ENCODE data around the gene RAD21L1. TPM values are rescaled to one million over a fixed set of nuclear protein-coding genes. Genes with fewer than 3 reads are reported as not detected.

RAD21L1 gene
- total RNA-seq, 2 donors from 2014 or later: 1.4 TPM; not detected in 1

DNA sequence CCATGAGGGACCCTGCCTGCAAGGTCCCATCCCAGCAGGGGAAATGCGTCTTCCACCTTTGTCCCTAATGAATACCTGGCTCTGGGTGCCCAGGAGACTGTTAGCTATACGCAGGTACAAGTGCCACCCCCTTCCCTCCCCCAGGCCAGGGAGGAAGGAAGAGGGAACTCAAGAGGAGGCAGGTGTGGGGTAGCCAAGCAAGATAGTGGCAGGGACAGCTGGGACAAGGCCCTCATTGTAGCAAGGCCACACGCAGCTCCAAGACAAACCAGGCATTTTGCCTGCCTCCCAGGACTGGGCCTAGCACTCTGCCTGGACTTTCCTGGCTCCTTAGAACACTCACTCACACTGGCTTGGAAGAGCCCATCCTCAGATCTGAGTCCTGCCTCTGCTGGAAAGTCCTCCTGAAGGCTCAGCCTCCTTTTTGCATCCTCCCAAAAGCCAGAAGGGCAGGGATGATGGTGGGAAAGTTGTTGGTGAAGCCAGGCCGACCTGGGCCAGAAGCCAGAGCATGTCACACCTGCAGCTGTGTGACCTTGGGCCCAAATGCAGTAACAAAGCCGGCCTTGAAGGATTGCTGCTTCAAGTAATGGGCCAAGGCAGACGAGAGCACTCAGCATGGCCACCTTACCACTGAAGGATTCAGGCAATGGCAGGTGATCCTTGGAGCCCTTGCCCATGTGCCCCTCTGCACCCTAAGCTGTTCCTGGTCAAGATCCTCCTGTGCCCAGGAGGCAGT, 68.0 kb downstream of the RAD21L1 start:
- 75 to 87% methylated on average over 3 to 6 of the region's 6 CpGs for WGBS, 2 experiments (ENCODE audit: insufficient coverage in 1 of 2, insufficient read length in 1 of 2)
- H3K4me3 Mint-ChIP-seq: no peak overlapping the region
- no peak for DNase-seq

DNA sequence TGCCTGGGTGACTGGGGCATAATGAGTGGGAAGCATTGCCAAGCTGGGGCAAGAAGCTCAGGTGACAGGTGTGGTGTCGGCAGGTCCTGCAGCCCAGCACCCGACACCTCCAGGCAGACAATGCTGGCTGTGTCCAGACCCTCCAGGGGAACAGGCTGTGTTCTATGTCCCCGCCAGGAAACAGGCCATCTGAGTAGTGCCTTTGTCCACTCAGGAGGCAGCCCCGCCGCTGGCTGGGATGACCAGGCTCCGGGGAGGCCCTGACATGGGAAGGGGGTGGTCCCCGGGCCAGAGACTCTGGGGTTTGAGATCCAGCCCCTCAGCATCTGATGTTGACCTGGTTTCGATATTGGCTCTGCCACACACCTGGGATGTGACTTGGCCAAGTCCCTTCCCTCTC, 68.7 kb downstream of the RAD21L1 start:
- DNase-seq: no peak

More for the DNA sequence above, 68.0 kb downstream of the RAD21L1 start:
- Histone ChIP-seq H3K27ac (ENCODE audit: low read depth, low read length) (no peak overlapping the region), H3K4me3 (ENCODE audit: low read length) (no peak overlapping the region), H3K36me3 (ENCODE audit: control insufficient read depth, insufficient read depth, low read length) (no peaks in the 10 kb centered on the region), H3K27me3 (ENCODE audit: control insufficient read depth, insufficient read depth, low read length, poor library complexity, severe bottlenecking) (no peaks in the 10 kb centered on the region), H3K9me3 (ENCODE audit: control insufficient read depth, low read length) (no peaks in the 10 kb centered on the region), H3K4me1 (ENCODE audit: control insufficient read depth, insufficient read depth, low read length) (no peaks in the 10 kb centered on the region), H3K9ac (ENCODE audit: extremely low read depth, low read length, poor library complexity, severe bottlenecking) (no peak overlapping the region)
- Mint-ChIP-seq H3K27ac (no peak overlapping the region), H3K4me1 (peaks cover 3% of the 10 kb centered on the region), H3K36me3 (ENCODE audit: low read depth) (peaks cover 2% of the 10 kb centered on the region), H3K27me3 (ENCODE audit: insufficient read depth) (no peaks in the 10 kb centered on the region), H3K9me3 (no peaks in the 10 kb centered on the region)
- TF ChIP-seq, protein P1, sequence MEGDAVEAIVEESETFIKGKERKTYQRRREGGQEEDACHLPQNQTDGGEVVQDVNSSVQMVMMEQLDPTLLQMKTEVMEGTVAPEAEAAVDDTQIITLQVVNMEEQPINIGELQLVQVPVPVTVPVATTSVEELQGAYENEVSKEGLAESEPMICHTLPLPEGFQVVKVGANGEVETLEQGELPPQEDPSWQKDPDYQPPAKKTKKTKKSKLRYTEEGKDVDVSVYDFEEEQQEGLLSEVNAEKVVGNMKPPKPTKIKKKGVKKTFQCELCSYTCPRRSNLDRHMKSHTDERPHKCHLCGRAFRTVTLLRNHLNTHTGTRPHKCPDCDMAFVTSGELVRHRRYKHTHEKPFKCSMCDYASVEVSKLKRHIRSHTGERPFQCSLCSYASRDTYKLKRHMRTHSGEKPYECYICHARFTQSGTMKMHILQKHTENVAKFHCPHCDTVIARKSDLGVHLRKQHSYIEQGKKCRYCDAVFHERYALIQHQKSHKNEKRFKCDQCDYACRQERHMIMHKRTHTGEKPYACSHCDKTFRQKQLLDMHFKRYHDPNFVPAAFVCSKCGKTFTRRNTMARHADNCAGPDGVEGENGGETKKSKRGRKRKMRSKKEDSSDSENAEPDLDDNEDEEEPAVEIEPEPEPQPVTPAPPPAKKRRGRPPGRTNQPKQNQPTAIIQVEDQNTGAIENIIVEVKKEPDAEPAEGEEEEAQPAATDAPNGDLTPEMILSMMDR (conservative IDR thresholded peaks at IDR 0.05): no peak

DNA sequence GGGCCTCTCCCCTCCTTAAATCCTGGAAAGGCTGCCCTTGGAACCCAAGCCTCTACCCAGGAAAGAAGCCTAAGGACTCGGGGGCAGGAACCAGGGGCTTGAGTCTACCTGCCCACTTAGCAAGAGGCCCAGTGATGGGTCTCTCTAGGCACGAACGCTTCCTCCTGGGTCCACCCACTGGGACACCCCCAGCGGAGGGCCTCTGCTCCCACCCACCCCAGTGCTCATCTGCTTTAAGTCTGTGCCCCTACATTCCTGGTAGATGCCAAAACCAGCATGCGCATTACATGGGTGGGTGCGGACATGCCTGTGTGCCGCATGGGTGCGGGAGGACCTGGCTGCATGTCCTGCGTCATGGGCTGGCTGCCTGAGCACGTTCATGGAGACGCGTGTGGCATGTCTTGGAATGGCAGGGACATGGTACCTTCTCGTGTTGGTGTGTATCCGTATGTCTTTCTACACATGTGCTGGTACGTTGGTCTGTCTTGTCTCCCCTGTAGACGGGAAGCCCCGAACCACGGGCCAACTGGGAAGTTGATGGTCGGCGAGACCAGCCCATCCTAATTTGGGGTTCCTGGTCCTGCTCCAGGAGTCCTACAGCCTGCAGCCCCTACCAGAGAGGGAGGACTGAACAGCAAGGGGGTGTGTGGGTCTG, 69.6 kb downstream of the RAD21L1 start:
- WGBS, 2 experiments (ENCODE audit: insufficient coverage in 1 of 2, insufficient read length in 1 of 2): 94 to 95% methylated on average over 12 to 20 of the region's 20 CpGs
- Mint-ChIP-seq H3K27me3 (ENCODE audit: insufficient read depth) (no peaks in the 10 kb centered on the region), H3K36me3 (ENCODE audit: low read depth) (peaks cover 5% of the 10 kb centered on the region)

More for the DNA sequence above, 68.7 kb downstream of the RAD21L1 start:
- Mint-ChIP-seq H3K36me3 (ENCODE audit: low read depth) (peaks cover 5% of the 10 kb centered on the region), H3K4me1 (peaks cover 3% of the 10 kb centered on the region), H3K27me3 (ENCODE audit: insufficient read depth) (no peaks in the 10 kb centered on the region), H3K9me3 (no peaks in the 10 kb centered on the region), H3K4me3 (no peak overlapping the region), H3K27ac (peak overlapping the region; percentile 30)
- WGBS, 2 experiments (ENCODE audit: insufficient coverage in 1 of 2, insufficient read length in 1 of 2): 91 to 93% methylated on average over 8 of the region's 8 CpGs
- H3K27me3 ChIP-seq (ENCODE audit: control insufficient read depth, insufficient read depth, low read length, poor library complexity, severe bottlenecking): no peaks in the 10 kb centered on the region
- H3K27ac ChIP-seq (ENCODE audit: low read depth, low read length): no peak overlapping the region
- no peaks in the 10 kb centered on the region for H3K4me1 ChIP-seq (ENCODE audit: control insufficient read depth, insufficient read depth, low read length)
- no peak overlapping the region for H3K4me3 ChIP-seq (ENCODE audit: low read length)
- H3K9ac ChIP-seq (ENCODE audit: extremely low read depth, low read length, poor library complexity, severe bottlenecking): no peak overlapping the region
- TF ChIP-seq, protein P1 (conservative IDR thresholded peaks at IDR 0.05): no peak
- no peaks in the 10 kb centered on the region for H3K36me3 ChIP-seq (ENCODE audit: control insufficient read depth, insufficient read depth, low read length)
- H3K9me3 ChIP-seq (ENCODE audit: control insufficient read depth, low read length): no peaks in the 10 kb centered on the region

More for the DNA sequence above, 69.6 kb downstream of the RAD21L1 start:
- Histone ChIP-seq H3K4me3 (ENCODE audit: low read length) (no peak overlapping the region), H3K9me3 (ENCODE audit: control insufficient read depth, low read length) (no peaks in the 10 kb centered on the region), H3K27ac (ENCODE audit: low read depth, low read length) (no peak overlapping the region), H3K36me3 (ENCODE audit: control insufficient read depth, insufficient read depth, low read length) (no peaks in the 10 kb centered on the region), H3K9ac (ENCODE audit: extremely low read depth, low read length, poor library complexity, severe bottlenecking) (no peak overlapping the region), H3K4me1 (ENCODE audit: control insufficient read depth, insufficient read depth, low read length) (peaks cover under 1% of the 10 kb centered on the region), H3K27me3 (ENCODE audit: control insufficient read depth, insufficient read depth, low read length, poor library complexity, severe bottlenecking) (no peaks in the 10 kb centered on the region)
- Mint-ChIP-seq H3K4me1 (peaks cover 3% of the 10 kb centered on the region), H3K4me3 (no peak overlapping the region), H3K9me3 (no peaks in the 10 kb centered on the region), H3K27ac (no peak overlapping the region)
- TF ChIP-seq, protein P1 (conservative IDR thresholded peaks at IDR 0.05): no peak
- DNase-seq: no peak

Measured in endodermal cell (in vitro differentiated cells).